Mucosa of rectum (tissue), 2 donors: ENCODE data around the gene ARHGEF33.

Experiments used
- H3K27ac ChIP-seq, 2 donors: one replicate each; pipeline ENCODE4 v1.7.0; 2013; ENCODE audit warnings: inconsistent platforms in 2 of 2, low read depth in 2 of 2, low read length in 2 of 2
- H3K27me3 ChIP-seq, 2 donors: one replicate each; pipeline ENCODE4 v1.7.0; 2013; ENCODE audit warnings: low read length in 2 of 2; ENCODE audit not compliant: control insufficient read depth in 2 of 2, insufficient read depth in 2 of 2
- H3K36me3 ChIP-seq, 2 donors: one replicate each; pipeline ENCODE4 v1.7.0; 2013; ENCODE audit warnings: low read length in 2 of 2; ENCODE audit not compliant: control insufficient read depth in 2 of 2, insufficient read depth in 2 of 2
- H3K4me1 ChIP-seq, 2 donors: one replicate each; pipeline ENCODE4 v1.7.0; 2013; ENCODE audit warnings: low read length in 2 of 2, mild to moderate bottlenecking in 1 of 2; ENCODE audit not compliant: control insufficient read depth in 2 of 2, insufficient read depth in 2 of 2
- H3K4me3 ChIP-seq, 2 donors: one replicate each; pipeline ENCODE4 v1.7.0; 2013; ENCODE audit warnings: low read length in 2 of 2
- H3K9ac ChIP-seq, 2 donors: one replicate each; pipeline ENCODE4 v1.7.0; 2013; ENCODE audit warnings: low read length in 2 of 2, low read depth in 1 of 2, mild to moderate bottlenecking in 1 of 2
- H3K9me3 ChIP-seq, 2 donors: one replicate each; pipeline ENCODE4 v1.7.0; 2013; ENCODE audit warnings: low read length in 2 of 2; ENCODE audit not compliant: control insufficient read depth in 2 of 2
- donor health status: healthy.
- donor health status: Normal muscosa, but diverticular disease.

Gene ARHGEF33

GRCh38 chr2:38997781-38998180, 108.1 kb downstream of the ARHGEF33 start:
- H3K27me3 ChIP-seq: no peaks in the 10 kb centered on the region
- peaks cover 47% of the 10 kb centered on the region in 2 donors for H3K36me3 ChIP-seq
- H3K4me3 ChIP-seq: no peak overlapping the region
- H3K9ac ChIP-seq: no peak overlapping the region
- H3K4me1 ChIP-seq: no peaks in the 10 kb centered on the region
- no peaks in the 10 kb centered on the region for H3K9me3 ChIP-seq
- H3K27ac ChIP-seq: no peak overlapping the region

- Histone ChIP-seq H3K27me3 (no peaks in the 10 kb centered on the region), H3K9me3 (no peaks in the 10 kb centered on the region), H3K36me3 (peaks cover 45 to 46% of the 10 kb centered on the region in 2 donors), H3K4me3 (no peak overlapping the region), H3K9ac (no peak overlapping the region), H3K27ac (no peak overlapping the region), H3K4me1 (no peaks in the 10 kb centered on the region)
Measured at GRCh38 chr2:39000552-39000951, 110.9 kb downstream of the ARHGEF33 start.

DNA sequence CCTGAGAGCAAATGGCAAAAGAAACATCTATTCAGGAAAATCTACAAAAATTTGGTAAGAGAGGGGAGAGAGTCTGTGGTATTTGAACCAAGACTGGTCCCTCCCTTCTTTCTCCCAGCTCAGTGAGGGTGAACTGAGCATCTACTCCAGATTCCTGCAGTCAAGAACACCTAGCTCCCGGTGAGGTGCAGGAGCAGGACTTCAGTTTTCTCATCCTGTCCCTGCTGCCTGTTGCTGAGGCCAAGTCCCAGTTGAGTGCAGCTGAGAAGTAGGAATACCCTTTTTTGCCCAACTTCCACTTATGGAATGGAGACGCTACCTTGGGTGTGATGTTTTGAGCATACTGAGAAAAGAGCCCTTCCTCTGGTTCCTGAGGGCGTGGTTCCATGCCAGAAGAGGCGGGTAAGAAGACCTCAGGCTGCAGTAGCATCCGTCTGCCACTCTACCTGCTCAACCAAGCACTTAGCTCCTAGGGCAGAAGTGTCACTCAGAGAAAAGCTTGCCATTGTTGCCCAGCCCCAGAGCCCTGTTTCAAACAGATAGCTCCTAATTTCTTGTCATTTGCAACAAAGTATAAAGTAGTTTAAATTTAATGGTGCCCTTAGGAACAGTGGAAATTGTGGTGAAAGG, 118.3 kb downstream of the ARHGEF33 start:
- Histone ChIP-seq H3K36me3 (peaks cover 29 to 31% of the 10 kb centered on the region in 2 donors), H3K27me3 (no peaks in the 10 kb centered on the region), H3K4me1 (no peaks in the 10 kb centered on the region), H3K9me3 (no peaks in the 10 kb centered on the region), H3K9ac (no peak overlapping the region), H3K27ac (no peak overlapping the region), H3K4me3 (no peak overlapping the region)

- Histone ChIP-seq H3K27ac (no peak overlapping the region), H3K4me1 (no peaks in the 10 kb centered on the region), H3K36me3 (peaks cover 29 to 37% of the 10 kb centered on the region in 2 donors), H3K4me3 (no peak overlapping the region), H3K9ac (no peak overlapping the region), H3K9me3 (no peaks in the 10 kb centered on the region), H3K27me3 (no peaks in the 10 kb centered on the region)
Measured at GRCh38 chr2:39008665-39009064, 119.0 kb downstream of the ARHGEF33 start.

- no peak overlapping the region for H3K27ac ChIP-seq
- H3K36me3 ChIP-seq: peaks cover 15% of the 10 kb centered on the region in 2 donors
- H3K4me3 ChIP-seq: no peak overlapping the region
- H3K4me1 ChIP-seq: no peaks in the 10 kb centered on the region
- H3K9ac ChIP-seq: no peak overlapping the region
- H3K27me3 ChIP-seq: no peaks in the 10 kb centered on the region
- no peaks in the 10 kb centered on the region for H3K9me3 ChIP-seq
Measured at GRCh38 chr2:39013871-39014270, 124.2 kb downstream of the ARHGEF33 start.

GRCh38 chr2:39015424-39015823, 125.7 kb downstream of the ARHGEF33 start:
- Histone ChIP-seq H3K27ac (no peak overlapping the region), H3K36me3 (peaks cover 15% of the 10 kb centered on the region in 2 donors), H3K4me3 (no peak overlapping the region), H3K9ac (no peak overlapping the region), H3K27me3 (no peaks in the 10 kb centered on the region), H3K9me3 (no peaks in the 10 kb centered on the region), H3K4me1 (no peaks in the 10 kb centered on the region)

GRCh38 chr2:39017334-39017733, 127.7 kb downstream of the ARHGEF33 start:
- Histone ChIP-seq H3K4me1 (no peaks in the 10 kb centered on the region), H3K27me3 (no peaks in the 10 kb centered on the region), H3K36me3 (peaks cover 10 to 12% of the 10 kb centered on the region in 2 donors), H3K4me3 (no peak overlapping the region), H3K9ac (no peak overlapping the region), H3K9me3 (no peaks in the 10 kb centered on the region), H3K27ac (no peak overlapping the region)

- Histone ChIP-seq H3K9me3 (no peaks in the 10 kb centered on the region), H3K27ac (no peak overlapping the region), H3K9ac (no peak overlapping the region), H3K36me3 (peaks cover 8 to 10% of the 10 kb centered on the region in 2 donors), H3K27me3 (no peaks in the 10 kb centered on the region), H3K4me1 (no peaks in the 10 kb centered on the region), H3K4me3 (no peak overlapping the region)
Measured at GRCh38 chr2:39018638-39019037, 129.0 kb downstream of the ARHGEF33 start.

DNA sequence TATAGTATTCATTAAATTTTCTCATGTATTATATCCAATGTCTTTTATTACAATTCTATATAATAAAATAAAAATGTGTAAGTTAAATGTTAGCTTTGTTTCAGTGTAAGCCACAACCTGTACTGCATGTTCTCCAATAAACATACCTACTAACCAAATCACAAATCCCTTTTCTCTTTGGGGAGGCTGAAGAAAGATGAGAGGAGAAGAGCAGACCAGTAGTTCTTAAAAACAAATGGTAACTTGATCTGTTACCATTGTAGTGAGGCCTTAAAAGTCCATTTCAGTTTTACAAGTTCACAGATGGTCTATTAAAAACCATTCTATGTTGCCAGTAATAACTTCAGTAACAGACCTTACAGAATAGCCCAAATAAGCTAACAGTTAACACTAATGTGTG, 130.7 kb downstream of the ARHGEF33 start:
- H3K36me3 ChIP-seq: peaks cover 8% of the 10 kb centered on the region in 2 donors
- no peak overlapping the region for H3K4me3 ChIP-seq
- no peak overlapping the region for H3K27ac ChIP-seq
- no peak overlapping the region for H3K9ac ChIP-seq
- no peaks in the 10 kb centered on the region for H3K9me3 ChIP-seq
- no peaks in the 10 kb centered on the region for H3K27me3 ChIP-seq
- H3K4me1 ChIP-seq: no peaks in the 10 kb centered on the region

DNA sequence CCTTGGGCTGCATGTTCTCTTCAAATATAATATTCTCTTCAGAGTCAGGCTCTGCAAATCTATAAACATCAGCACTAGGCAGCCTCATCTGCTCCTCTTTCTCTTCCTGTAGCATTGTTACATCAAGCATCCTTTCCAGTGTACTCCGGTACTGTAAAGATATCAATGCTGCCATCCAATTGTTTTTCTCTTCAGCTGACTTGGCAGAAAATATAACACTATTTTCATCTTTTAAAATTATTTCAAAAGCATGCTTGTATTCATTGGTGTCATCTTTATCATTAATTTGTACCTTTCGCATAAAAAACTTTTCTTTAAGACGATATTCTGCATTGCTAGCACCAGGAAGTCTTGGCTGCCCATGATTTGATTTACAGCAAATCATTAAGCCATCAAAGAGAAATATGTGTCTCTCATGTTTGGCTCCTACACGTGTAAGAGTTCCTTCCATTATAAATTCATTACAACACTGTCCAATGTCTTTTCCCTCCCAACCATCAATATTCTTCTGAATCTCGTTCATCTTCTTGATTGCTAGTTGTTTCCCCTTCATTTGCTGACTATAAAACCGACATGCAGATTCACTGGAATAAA, 133.1 kb downstream of the ARHGEF33 start:
- peaks cover 8% of the 10 kb centered on the region in 2 donors for H3K36me3 ChIP-seq
- no peak overlapping the region for H3K4me3 ChIP-seq
- H3K9me3 ChIP-seq: no peaks in the 10 kb centered on the region
- H3K27ac ChIP-seq: no peak overlapping the region
- no peaks in the 10 kb centered on the region for H3K4me1 ChIP-seq
- no peaks in the 10 kb centered on the region for H3K27me3 ChIP-seq
- H3K9ac ChIP-seq: no peak overlapping the region
